HS-27A (cell line): ENCODE measurements around the gene KRTAP27-1.

ENCODE experiments used
- DNase-seq: peaks from one replicate; pipeline ENCODE4 v3.0.0-alpha.2; 2012; ENCODE audit warnings: low read depth, missing footprints

KRTAP27-1 gene

GRCh38 chr21:30337276-30337744 lies at the start of gene KRTAP27-1:
KRTAP27-1 (minus strand) TSS chr21:30337694; CDS start chr21:30337668, 26 bp downstream.
- no peak for DNase-seq

DNA sequence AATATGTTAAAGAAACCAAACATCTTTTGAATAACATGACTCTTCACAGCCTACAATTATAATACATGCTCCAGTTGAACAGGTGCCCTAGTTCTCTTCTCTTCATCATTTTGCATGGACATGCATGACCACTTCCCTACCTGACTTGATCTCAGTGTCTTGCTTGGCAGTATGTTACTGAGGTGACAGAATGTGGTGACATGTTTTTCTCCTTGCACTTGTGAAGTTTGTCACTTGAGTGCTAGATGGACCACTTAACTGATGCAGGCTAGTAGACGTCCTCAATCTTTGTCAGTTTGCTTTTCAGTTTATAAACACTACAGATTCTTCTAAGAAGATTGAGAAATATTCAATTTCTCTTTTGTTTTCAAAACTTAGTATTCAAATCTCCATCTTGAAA lies 44.7 kb upstream of the KRTAP27-1 start:
- DNase-seq = no peak

DNA sequence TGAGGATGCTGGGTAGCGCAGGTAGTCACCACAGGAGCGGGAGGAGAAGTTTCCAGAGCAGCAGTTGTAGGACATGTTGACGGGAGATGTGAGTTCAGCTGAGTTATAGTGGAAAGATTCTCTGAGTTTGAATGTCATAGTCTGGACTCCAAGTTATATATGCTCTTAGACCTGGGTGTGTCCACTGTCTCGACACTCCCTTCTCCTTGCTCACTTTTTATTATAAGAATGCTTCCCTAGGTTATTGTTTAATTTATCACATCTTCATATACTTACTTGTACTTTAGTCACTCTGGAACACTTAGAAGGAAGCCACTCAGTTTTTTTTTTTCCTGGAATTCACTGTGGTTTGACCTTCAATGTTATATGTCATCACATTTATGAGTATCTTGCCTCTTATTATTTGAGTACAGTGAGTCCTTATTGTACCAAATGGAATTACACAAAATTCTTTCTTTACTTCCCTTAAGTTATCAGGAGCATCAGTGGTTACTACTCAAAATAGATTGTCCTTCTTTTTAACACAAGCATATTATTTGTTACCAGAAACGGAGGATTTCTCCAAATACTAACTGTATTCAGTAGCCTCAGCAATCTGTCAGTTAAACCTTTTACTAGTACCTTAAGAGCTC lies 34.8 kb upstream of the KRTAP27-1 start, which contains the start of gene KRTAP13-2:
TSS of gene KRTAP13-2 (minus strand) at position 133 of the 632 bp plus-strand sequence. CDS start at position 75, 58 bp downstream.
- no peak for DNase-seq

DNA sequence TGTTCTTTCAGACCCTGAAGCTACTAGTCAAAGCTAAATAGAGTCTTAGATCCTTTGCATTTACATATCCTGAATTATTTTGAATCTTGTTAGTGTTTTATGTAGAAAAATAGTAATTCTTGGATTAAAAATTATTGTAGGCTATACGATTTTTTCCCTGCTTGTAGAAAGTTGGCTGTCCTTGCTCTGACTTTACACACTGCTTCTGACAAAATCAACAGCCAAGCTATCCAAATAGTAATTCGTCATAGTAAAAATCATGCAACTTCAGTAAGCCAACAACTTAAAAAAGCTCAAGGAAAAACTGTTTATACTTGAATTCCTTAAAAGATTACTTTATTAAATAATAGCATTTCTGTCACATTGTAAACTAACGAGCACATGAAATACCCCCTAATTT lies 18.4 kb upstream of the KRTAP27-1 start:
- no peak for DNase-seq

GRCh38 chr21:30354308-30355005 lies 17.0 kb upstream of the KRTAP27-1 start:
- DNase-seq = no peak

GRCh38 chr21:30351534-30351933 lies 14.0 kb upstream of the KRTAP27-1 start:
- DNase-seq = no peak

- DNase-seq = no peak
These were observed 12.1 kb upstream of the KRTAP27-1 start for GRCh38 chr21:30349572-30349971.

GRCh38 chr21:30348506-30348905 lies 11.0 kb upstream of the KRTAP27-1 start, which contains the start of gene KRTAP23-1:
KRTAP23-1 (minus strand) TSS chr21:30348606; CDS start chr21:30348606, 0 bp downstream.
- no peak for DNase-seq

DNA sequence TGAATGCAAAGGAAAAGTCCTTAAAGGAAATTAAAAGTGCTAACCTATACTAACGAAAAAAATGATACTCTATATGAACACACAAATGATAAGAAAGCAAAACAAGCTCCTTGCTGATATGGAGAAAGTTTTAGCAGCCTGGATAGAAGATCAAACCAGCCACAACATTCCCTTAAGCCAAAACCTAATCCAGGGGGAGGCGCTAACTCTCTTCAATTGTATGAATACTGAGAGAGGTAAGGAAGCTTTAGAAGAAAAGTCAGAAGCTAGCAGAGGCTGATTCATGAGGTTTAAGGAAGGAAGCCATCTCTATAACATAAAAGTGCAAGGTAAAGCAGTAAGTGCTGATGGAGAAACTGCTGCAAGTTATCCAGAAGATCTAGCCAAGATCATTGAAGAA lies 7.5 kb upstream of the KRTAP27-1 start:
- no peak for DNase-seq

DNA sequence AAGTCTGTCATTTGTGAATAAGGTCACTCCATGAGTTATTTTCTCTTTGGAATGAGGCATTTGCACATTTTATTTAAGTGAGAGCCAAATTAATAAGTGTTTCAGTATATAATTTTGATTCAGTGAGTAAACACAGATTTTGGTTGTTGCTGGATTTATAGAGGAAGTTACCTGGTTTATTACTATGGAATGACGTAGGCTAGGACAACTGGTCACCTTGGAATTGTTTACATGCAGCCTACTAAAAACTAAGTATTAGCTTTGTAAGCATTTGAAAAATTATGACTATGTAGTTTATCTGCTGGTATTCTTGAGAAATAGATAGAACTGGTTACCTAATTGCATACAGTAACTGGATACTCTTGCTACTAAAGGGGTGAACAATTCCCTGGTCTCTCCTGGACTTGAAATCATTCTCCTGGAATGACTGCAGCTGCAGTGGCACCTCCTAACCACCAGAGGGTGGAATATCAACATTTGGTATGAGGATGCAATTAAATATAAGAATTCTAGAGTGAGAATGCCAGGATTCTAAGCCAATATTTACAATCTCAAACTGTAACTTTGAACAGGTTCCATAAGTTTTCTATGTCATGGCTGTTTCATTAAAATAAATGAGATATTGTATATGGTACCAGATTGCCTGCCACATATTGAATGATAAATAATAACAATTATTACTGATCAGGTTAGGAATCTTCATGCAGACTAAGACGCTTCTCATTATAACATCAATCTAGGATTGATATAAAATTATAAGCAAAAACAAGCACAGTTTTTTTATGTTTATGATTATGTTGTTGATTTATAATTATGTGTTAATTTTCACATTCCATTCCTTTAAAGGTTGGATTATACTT lies 3.5 kb upstream of the KRTAP27-1 start:
- no peak for DNase-seq

- no peak for DNase-seq
These were observed 1.2 kb upstream of the KRTAP27-1 start for GRCh38 chr21:30338717-30339116.

DNA sequence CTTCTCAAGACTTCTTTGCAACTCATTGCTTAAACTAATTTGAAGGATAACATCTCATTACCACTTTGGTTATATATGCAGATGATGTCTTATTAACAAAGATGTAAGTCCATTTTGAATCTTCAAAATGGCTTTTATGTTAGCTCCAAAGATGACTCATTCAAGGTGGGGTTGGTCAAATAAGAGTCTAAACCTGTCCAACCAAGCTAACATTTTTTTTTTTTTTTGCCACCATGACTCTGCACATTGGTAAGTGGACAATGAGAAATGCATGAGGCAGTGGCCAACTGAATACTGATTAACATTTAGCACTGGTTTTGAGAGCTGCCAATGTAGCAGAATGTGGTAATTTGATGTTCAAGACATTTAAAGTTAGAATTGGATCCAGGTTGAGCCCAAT lies 278 bp upstream of the KRTAP27-1 start:
- DNase-seq = no peak

- no peak for DNase-seq
These were observed 898 bp downstream of the KRTAP27-1 start for GRCh38 chr21:30336596-30336995.

DNA sequence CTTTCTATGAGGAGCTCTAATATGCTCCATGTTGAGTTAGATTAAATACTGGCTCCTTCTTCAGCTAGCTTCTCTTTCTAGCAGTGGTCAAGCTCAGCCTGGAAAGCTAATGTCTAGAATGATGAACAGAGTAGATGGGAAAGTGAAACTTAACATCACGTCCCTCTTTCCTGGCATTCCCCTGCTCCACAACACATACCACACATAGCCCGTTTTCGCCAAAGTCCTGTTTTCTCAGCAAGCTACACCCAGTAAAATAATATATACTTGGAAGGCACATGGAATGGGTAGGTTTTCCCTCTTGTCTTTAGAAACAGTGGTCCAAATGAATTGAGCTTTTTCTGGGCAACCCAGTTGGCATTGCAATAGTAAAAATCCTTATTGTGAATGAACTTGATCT lies 3.8 kb downstream of the KRTAP27-1 start:
- DNase-seq = no peak

DNA sequence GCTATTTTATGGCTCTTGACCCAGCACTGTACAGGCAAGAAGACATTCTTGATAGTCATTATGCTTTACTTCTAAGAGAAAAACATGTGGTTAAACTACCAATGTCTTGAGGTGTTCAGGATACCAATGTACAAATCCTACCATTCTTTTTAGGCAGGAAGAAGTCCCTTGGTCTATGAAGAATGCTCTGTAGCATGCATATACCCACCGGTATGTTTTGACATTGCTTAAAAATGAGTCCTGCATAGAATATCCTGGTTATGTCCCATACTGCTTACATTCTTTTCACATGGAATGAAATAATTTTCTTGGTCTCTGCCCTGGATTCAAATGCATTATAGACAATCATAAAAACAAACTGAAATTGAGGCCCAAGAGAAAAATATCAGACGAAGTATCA lies 4.8 kb downstream of the KRTAP27-1 start:
- DNase-seq = no peak

DNA sequence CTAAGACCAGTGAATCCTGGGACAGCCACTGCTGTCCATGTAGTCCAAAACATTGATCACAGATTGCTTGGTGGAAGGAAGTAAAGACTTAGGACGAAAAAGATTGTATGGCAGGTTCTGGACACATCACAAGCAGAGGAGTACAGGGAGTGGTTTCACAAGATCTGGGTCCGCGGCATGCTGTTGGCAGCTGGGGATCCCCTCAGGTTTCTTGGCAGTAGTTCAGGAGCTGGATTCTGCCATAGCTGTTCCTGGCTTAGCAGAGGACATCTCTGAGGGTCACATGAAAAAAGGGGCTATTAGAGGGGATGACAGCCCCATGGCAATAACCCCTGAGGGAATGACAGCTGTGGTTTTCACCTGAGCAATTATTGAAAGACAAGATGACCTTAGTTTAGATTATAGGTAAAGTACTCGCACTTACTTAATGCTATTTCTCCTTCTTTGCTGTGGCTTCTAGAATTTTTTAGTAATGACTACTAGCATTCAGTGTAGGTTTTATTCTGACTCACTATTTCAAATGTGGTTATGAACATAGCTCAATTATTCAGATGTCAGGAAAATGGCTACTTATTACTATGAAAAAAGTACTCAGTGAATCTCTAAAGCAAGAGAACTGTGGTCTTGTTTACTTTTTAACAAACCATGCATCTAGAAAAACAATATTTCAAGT lies 8.2 kb downstream of the KRTAP27-1 start:
- no peak for DNase-seq

DNA sequence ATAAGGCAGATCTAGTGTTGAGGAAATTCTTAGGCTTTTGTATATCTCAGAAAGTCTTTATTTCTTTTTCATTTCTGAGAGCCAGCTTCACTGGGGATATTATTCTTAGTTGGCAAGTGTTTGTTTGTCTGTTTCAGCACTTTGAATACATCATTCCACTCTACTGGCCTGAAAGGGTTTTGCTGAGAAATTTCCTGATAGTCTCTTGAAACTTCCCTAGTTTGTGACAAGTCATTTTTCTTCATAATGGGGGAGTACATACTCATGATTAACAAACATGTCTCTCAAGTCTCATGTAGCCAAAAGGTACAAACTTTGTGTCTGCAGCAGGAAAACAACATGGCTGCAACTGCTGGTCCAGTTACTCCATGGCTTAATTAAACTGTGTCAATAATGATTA lies 11.1 kb downstream of the KRTAP27-1 start:
- no peak for DNase-seq

GRCh38 chr21:30320215-30320614 lies 17.3 kb downstream of the KRTAP27-1 start, which contains the start of gene KRTAP26-1:
KRTAP26-1 (minus strand) TSS chr21:30320315; CDS start chr21:30320035, 280 bp downstream.
- DNase-seq = no peak

DNA sequence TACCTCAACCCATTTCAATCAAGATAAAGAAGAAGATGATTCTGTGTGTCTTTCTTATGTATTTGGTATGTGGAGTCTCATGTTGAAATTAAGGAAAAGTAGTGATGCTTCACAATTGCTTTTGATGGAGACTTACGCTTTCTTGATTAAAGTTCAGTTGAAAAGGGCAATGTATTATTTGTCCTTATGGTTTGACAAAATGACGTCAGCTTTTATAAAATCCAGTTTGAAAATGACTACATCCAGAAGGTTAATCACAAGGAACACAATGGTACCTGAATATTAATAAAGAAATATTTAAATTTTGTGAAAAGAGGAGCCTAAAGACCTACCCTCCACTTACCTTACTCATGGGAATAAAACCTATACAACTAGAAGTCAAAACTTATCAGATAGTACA lies 21.8 kb downstream of the KRTAP27-1 start:
- no peak for DNase-seq

- no peak for DNase-seq
These were observed 30.6 kb downstream of the KRTAP27-1 start for GRCh38 chr21:30306884-30307283.

DNA sequence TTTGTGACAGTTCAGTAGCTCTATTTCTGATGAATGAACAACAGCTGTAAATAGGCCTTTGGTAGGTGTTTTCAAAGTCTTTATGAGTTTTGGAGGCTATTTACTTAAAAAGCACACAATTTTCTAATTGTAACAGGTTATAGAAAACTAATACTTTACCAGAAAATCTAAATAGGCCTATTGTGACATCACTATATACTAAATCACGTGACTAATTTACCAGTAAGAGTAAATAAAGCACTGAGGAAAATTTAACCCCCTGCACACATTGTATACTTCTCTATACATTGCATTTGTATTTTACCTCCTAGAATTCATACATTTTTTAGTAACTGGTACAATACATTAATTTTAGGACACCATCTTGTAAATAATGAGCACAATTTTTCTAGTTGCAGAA lies 32.4 kb downstream of the KRTAP27-1 start:
- DNase-seq = no peak

DNA sequence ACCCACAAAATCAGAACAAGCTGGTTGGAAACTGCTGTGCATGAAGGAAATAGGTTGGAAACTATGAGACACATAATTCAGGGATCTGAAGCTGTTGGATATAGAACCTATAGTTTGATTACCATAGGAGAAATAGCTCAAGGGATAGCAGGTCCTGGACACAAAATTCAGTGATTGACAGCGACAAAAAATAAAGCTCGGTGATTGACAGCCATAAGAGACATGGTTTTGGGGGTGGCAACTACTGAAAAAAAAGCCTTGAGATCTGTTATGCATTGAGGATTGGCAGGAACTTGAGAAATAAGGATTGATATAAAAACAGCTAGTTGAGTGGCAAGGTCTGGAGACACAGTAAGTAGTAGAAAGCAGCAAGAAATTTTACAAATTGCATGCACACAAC lies 48.3 kb downstream of the KRTAP27-1 start, which contains the start of gene KRTAP25-1:
TSS of gene KRTAP25-1 (minus strand) at position 300 of the 400 bp plus-strand sequence. CDS start at position 276, 24 bp downstream.
- no peak for DNase-seq
